H9 (cell line): Measurements from ENCODE around the gene SIDT2. TPM values are rescaled to one million over a fixed set of nuclear protein-coding genes. Genes with fewer than 3 reads are reported as not detected.

ENCODE experiments used
- DNase-seq: peaks from one replicate; pipeline ENCODE4 v3.0.0-alpha.2; 2017
- H2AFZ ChIP-seq: one replicate; pipeline ENCODE4 v1.6.1; 2013; ENCODE audit warnings: mild to moderate bottlenecking, low read length, control low read depth, moderate library complexity
- H2AK5ac ChIP-seq: 2 replicates; pipeline ENCODE4 v1.6.1; 2013; ENCODE audit warnings: low read length, control low read depth, mixed read lengths; ENCODE audit not compliant: insufficient read length
- H2BK120ac ChIP-seq: one replicate; pipeline ENCODE4 v1.6.1; 2013; ENCODE audit warnings: low read depth, mild to moderate bottlenecking, low read length, control low read depth, inconsistent platforms; ENCODE audit not compliant: poor library complexity, severe bottlenecking
- H2BK12ac ChIP-seq: 2 replicates; pipeline ENCODE4 v1.6.1; 2013; ENCODE audit warnings: low read length, control low read depth, mixed read lengths, low read depth; ENCODE audit not compliant: insufficient read length
- H2BK15ac ChIP-seq: 2 replicates; pipeline ENCODE4 v1.6.1; 2013; ENCODE audit warnings: low read depth, low read length, control low read depth
- H2BK20ac ChIP-seq: one replicate; pipeline ENCODE4 v1.6.1; 2013; ENCODE audit warnings: low read depth, mild to moderate bottlenecking, low read length, control low read depth, inconsistent platforms; ENCODE audit not compliant: poor library complexity, severe bottlenecking
- H2BK5ac ChIP-seq: 2 replicates; pipeline ENCODE4 v1.6.1; 2013; ENCODE audit warnings: low read length, control low read depth, mixed read lengths; ENCODE audit not compliant: insufficient read length
- H3K14ac ChIP-seq: 2 replicates; pipeline ENCODE4 v1.6.1; 2013; ENCODE audit warnings: low read length, control low read depth; ENCODE audit not compliant: insufficient read depth
- H3K18ac ChIP-seq: 2 replicates; pipeline ENCODE4 v1.6.1; 2013; ENCODE audit warnings: low read depth, mild to moderate bottlenecking, mixed read lengths, low read length, control low read depth; ENCODE audit not compliant: insufficient read length
- H3K23ac ChIP-seq: 2 replicates; pipeline ENCODE4 v1.6.1; 2013; ENCODE audit warnings: low read length, control low read depth, mixed read lengths, low read depth; ENCODE audit not compliant: insufficient read length
- H3K23me2 ChIP-seq: 2 replicates; pipeline ENCODE4 v1.6.1; 2013; ENCODE audit warnings: low read depth, mild to moderate bottlenecking, mixed read lengths, low read length, control low read depth; ENCODE audit not compliant: insufficient read length, poor library complexity, severe bottlenecking
- H3K27ac ChIP-seq: 2 replicates; pipeline ENCODE4 v1.5.1; 2013; ENCODE audit warnings: low read length, control low read depth, mixed read lengths, low read depth; ENCODE audit not compliant: insufficient read length
- H3K27me3 ChIP-seq: 2 replicates; pipeline ENCODE4 v1.6.1; 2013; ENCODE audit warnings: low read length, control low read depth, inconsistent platforms; ENCODE audit not compliant: insufficient read depth
- H3K4ac ChIP-seq: 2 replicates; pipeline ENCODE4 v1.6.1; 2013; ENCODE audit warnings: low read depth, mild to moderate bottlenecking, control low read depth, inconsistent platforms, low read length, moderate library complexity
- H3K4me1 ChIP-seq: 2 replicates; pipeline ENCODE4 v1.6.1; 2013; ENCODE audit warnings: low read length, control low read depth, inconsistent platforms; ENCODE audit not compliant: insufficient read depth
- H3K4me2 ChIP-seq: 2 replicates; pipeline ENCODE4 v1.6.1; 2013; ENCODE audit warnings: low read length, control low read depth, mixed read lengths; ENCODE audit not compliant: insufficient read length, insufficient read depth
- H3K56ac ChIP-seq: 2 replicates; pipeline ENCODE4 v1.6.1; 2013; ENCODE audit warnings: low read depth, mild to moderate bottlenecking, mixed read lengths, low read length, control low read depth; ENCODE audit not compliant: insufficient read length
- H3K79me1 ChIP-seq: 2 replicates; pipeline ENCODE4 v1.6.1; 2013; ENCODE audit warnings: low read depth, mild to moderate bottlenecking, moderate library complexity, low read length, control low read depth, inconsistent platforms; ENCODE audit not compliant: insufficient read depth, poor library complexity, severe bottlenecking
- H3K79me2 ChIP-seq: 2 replicates; pipeline ENCODE4 v1.6.1; 2013; ENCODE audit warnings: low read length, control low read depth, inconsistent platforms; ENCODE audit not compliant: insufficient read depth
- H3K9ac ChIP-seq: 2 replicates; pipeline ENCODE4 v1.6.1; 2013; ENCODE audit warnings: low read length, control low read depth, mixed read lengths; ENCODE audit not compliant: insufficient read length; ENCODE audit errors: extremely low read depth
- H3K9me3 ChIP-seq: one replicate; pipeline ENCODE4 v1.6.1; 2013; ENCODE audit warnings: low read depth, low read length, inconsistent platforms; ENCODE audit not compliant: control insufficient read depth
- H3T11ph ChIP-seq: one replicate; pipeline ENCODE4 v1.6.1; 2013; ENCODE audit warnings: mild to moderate bottlenecking, low read length, control low read depth, inconsistent platforms
- H4K20me1 ChIP-seq: one replicate; pipeline ENCODE4 v1.6.1; 2013; ENCODE audit not compliant: control insufficient read depth, insufficient read length, insufficient read depth
- H4K5ac ChIP-seq: 2 replicates; pipeline ENCODE4 v1.6.1; 2013; ENCODE audit warnings: low read depth, mild to moderate bottlenecking, mixed read lengths, low read length, control low read depth; ENCODE audit not compliant: insufficient read length
- H4K8ac ChIP-seq: replicated peaks from 2 replicates; pipeline ENCODE4 v1.6.1; 2013; ENCODE audit warnings: low read length, control low read depth, mixed read lengths, low read depth; ENCODE audit not compliant: insufficient read length
- H4K91ac ChIP-seq: 2 replicates; pipeline ENCODE4 v1.6.1; 2013; ENCODE audit warnings: low read depth, mild to moderate bottlenecking, moderate library complexity, mixed read lengths, low read length, control low read depth; ENCODE audit not compliant: insufficient read length
- H3K27ac Mint-ChIP-seq, 3 experiments: 2 replicates in 2 of 3; 3 replicates in 1 of 3; pipeline ENCODE4 v1.8.0; 2020 to 2021; ENCODE audit warnings: mixed read lengths in 3 of 3, mild to moderate bottlenecking in 1 of 3, moderate library complexity in 1 of 3
- H3K27me3 Mint-ChIP-seq: 2 replicates; pipeline ENCODE4 v1.8.0; 2021; ENCODE audit warnings: low read depth, mild to moderate bottlenecking, moderate library complexity, mixed read lengths
- H3K36me3 Mint-ChIP-seq, 3 experiments: 2 replicates in 2 of 3; 3 replicates in 1 of 3; pipeline ENCODE4 v1.8.0; 2020 to 2021; ENCODE audit warnings: low read depth in 3 of 3, mixed read lengths in 3 of 3; ENCODE audit not compliant: insufficient read depth in 1 of 3
- H3K4me1 Mint-ChIP-seq, 2 experiments: 2 replicates each; pipeline ENCODE4 v1.8.0; 2020; ENCODE audit warnings: mixed read lengths in 2 of 2
- H3K4me3 Mint-ChIP-seq, 2 experiments: 2 replicates in 1 of 2; 3 replicates in 1 of 2; pipeline ENCODE4 v1.8.0; 2020 to 2021; ENCODE audit warnings: mild to moderate bottlenecking in 2 of 2, mixed read lengths in 2 of 2, moderate library complexity in 1 of 2
- H3K9me3 Mint-ChIP-seq, 2 experiments: 2 replicates in 1 of 2; 3 replicates in 1 of 2; pipeline ENCODE4 v1.8.0; 2020; ENCODE audit warnings: mild to moderate bottlenecking in 2 of 2, mixed read lengths in 2 of 2, moderate library complexity in 1 of 2
- CTCF ChIP-seq: fragments of 200-600 bp; sonication (generic); conservative IDR thresholded peaks from 3 replicates; pipeline ENCODE4 v1.8.0; 2021; ENCODE audit warnings: antibody characterized with exemption, mild to moderate bottlenecking
- WGBS: extraction: QIAGEN DNeasy Blood & Tissue Kit; methylation state at CpG from one replicate; pipeline ENCODE4 v1.1.7; 2013; ENCODE audit warnings: missing lambda C conversion rate, low lambda C conversion rate, mixed read lengths; ENCODE audit not compliant: insufficient read length; ENCODE audit errors: extremely low coverage; 5-methylcytosine and 5-hydroxymethylcytosine counted together
- total RNA-seq: library from RNA; stranded (reverse); gene quantifications from 2 replicates; pipeline ENCODE4 v1.2.1, GENCODE V29; 2021

Gene SIDT2
- total RNA-seq, 1 experiment from 2014 or later: 18.3 TPM

- WGBS: no CpG with 5 or more reads among the region's 4 CpGs
- no peaks in the 10 kb centered on the region for H3K9me3 ChIP-seq
- H2BK5ac ChIP-seq: no peak overlapping the region
- no peak overlapping the region for H2BK120ac ChIP-seq
- TF ChIP-seq CTCF: no peak
- H3K27ac ChIP-seq: no peak overlapping the region
- no peak overlapping the region for H2BK12ac ChIP-seq
- Mint-ChIP-seq H3K4me3 (no peak overlapping the region), H3K9me3 (no peaks in the 10 kb centered on the region), H3K27ac (no peak overlapping the region; a peak in 1 of 7 replicates), H3K4me1 (no peaks in the 10 kb centered on the region; a peak in 1 of 4 replicates), H3K36me3 (peaks cover 3 to 37% (median 24%) of the 10 kb centered on the region in 3 experiments; a peak in 6 of 7 replicates), H3K27me3 (no peaks in the 10 kb centered on the region)
- H3K23me2 ChIP-seq: no peaks in the 10 kb centered on the region
- H3K4me1 ChIP-seq: no peaks in the 10 kb centered on the region
- H3K79me2 ChIP-seq: no peaks in the 10 kb centered on the region
- H3K4me2 ChIP-seq: no peak overlapping the region
- no peak overlapping the region for H2AK5ac ChIP-seq
- no peak overlapping the region for H2BK20ac ChIP-seq
- no peaks in the 10 kb centered on the region for H4K20me1 ChIP-seq
- H4K5ac ChIP-seq: no peak overlapping the region
- no peak overlapping the region for H3K56ac ChIP-seq
- H3K27me3 ChIP-seq: no peaks in the 10 kb centered on the region
- no peaks in the 10 kb centered on the region for H3K79me1 ChIP-seq
- H3T11ph ChIP-seq: no peak overlapping the region
- no peak overlapping the region for H3K18ac ChIP-seq
- no peak overlapping the region for H3K9ac ChIP-seq
- H4K91ac ChIP-seq: no peak overlapping the region
- no peak overlapping the region for H3K4ac ChIP-seq
- H4K8ac ChIP-seq: no peak overlapping the region
- no peak overlapping the region for H3K14ac ChIP-seq
- no peak overlapping the region for H3K23ac ChIP-seq
- H2AFZ ChIP-seq: no peak overlapping the region
- H2BK15ac ChIP-seq: no peak overlapping the region
- no peak for DNase-seq
Measured at GRCh38 chr11:117186431-117186761, 7.9 kb downstream of the SIDT2 start.
